ENCODE measurements around the gene PLEKHN1.

GRCh38 chr1:1013105-1013921 lies 47.0 kb downstream of the PLEKHN1 start, which contains the start of gene ISG15:
- no peak for TF ChIP-seq EZH2 (IDR thresholded peaks at IDR 0.05; ENCODE audit: low read depth)
- no peak for TF ChIP-seq CTCF (conservative IDR thresholded peaks at IDR 0.05)
